Activated CD4-positive, alpha-beta T cell treated with anti-CD3 and anti-CD28 coated beads, Interleukin-2, amount 50 U/mL, for 16 hours (primary cell): ENCODE results near the gene ALK.

Experiments
- DNase-seq: peaks from one replicate; pipeline ENCODE4 v3.0.0-alpha.2; 2020

Gene ALK

DNA sequence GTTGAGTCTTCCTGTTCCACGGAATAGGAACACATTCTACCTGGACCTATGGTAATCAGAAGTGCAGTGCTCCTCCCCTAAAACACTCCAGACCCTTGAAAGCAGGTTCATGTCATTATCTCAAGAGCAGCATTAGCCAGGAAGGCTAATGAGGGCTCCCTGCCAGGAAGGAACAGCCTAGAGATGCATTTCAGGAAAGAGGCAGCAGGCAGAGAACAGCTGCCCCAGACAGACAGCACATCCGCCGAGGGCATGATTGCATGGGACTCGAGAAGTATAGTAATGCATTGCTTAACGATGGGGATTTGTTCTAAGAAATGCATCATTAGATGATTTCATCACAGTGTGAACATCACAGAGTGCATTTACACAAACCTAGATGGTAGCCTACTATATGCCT, 171.5 kb downstream of the ALK start:
- DNase-seq: no peak

DNA sequence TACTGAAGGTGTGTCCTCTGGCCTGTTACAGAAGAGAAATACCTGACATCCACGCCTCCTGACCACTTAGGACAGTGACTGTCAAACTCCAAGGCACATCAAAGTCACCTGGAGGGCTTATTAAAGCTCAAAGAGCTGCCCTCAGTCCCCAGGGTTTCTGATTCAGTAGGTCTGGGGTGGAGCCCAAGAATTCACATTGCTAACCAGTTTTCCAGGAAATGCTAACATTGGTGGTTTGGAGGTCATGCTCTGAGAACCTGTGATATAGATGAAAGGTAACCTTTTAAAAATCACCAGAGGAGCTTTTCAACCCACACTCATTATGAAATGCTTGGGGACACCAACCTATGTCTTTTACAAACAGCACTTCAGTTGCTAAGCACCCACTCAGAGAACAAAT, 172.3 kb downstream of the ALK start:
- DNase-seq: no peak

DNA sequence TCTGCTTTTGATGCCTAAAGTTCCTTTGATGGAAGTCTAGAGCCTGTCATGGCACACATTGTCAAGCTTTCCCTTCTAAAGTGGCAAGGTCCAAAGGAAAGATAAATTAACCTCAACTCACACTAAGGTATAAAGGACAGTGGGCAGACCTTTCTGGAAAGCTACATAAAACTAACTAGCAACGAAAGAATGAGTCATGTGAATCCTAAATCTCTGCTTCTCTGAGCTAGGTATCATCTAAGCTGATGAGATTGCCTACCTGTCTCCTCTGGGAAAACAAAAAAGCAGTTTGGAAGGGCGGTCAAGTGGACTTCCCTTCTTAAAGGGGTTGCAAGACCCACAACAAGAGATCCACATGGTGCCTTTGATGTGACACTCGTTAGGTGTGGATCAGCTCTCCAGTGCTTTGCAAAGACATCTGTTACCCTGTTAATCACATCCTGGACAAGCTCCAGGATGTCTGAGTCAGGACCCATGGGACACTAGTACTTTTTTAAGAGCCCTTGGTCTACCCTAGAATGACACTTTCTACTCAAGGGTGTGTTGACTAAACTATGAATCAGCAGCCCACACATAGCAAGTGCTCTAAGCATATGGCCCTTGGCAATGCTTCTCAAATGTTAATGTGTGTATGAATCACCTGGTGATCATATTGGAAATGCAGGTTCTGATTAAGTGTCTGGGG, 173.5 kb downstream of the ALK start:
- peak; percentile 3 for DNase-seq

DNA sequence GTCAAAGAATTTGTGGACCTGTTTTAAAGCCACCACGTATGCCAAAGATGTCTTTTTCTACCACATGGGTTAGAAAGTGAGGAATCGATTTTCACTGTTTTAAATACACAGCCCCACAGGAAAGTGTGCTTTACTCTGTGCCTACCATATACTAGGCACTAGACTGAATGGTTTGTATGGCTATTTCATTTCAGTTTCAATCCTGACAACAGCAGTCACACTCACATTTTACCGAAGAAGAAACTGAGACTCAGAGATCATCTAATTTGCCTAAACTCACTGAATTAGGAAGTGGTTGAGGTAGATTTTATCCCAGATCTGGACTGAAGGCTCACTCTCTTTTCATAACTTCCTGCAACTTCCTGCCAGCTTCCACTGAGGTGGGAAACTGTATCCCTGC, 176.4 kb downstream of the ALK start:
- DNase-seq: no peak

DNA sequence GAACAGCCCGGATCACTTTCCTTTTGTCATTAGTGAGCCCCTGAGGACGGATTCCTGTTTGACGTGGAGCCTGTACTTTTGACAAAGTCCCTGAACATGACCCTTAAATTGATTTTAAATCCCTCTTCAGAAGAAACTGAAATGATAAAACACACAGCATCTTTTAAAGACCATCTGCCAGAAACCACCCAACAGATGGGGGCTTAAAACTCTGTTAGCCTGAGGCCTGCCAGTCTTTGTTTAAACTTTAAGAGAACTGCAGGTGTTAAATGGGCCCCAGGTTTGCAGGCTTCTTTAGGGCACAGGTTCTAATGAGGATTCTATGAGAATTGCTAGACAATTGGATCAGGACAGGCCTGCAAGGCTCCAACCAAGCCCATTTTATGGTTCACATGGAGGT, 177.9 kb downstream of the ALK start:
- DNase-seq: no peak

DNA sequence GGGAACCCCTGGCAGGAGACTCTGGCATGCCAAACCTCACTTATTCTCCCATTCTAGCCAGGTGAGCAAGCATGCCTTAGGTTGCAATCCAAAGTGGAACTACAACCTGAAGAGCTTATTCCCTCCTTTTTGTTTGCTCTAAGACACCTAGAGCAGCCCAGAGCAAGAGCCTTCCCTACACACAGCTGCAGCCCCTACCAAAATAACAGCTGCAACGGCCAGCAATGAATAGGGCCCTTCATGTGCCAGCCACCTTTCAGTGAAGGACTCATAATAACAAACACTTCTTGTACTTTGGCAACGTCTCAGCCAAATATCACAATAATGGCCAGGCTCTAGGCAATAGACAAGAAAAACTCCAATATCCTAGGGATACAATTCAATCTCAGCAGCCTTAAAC, 178.7 kb downstream of the ALK start:
- DNase-seq: no peak

DNA sequence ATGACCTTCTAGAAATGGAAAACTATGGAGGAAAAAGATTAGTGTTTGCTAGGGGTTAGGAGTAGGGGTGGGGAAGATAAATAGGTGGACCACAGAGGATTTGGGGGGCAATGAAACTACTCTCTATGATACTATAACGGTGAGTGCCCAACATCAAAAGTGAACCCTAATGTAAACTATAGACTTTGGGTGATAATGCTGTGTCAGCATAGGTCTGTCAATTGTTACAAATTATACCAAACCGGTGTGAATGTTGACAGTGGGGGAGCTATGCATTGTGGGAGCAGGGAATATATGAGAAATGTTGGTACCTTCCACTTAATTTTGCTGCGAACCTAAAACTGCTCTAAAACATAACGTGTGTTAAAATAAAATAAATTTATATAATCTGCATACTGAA, 180.3 kb downstream of the ALK start:
- DNase-seq: no peak

DNA sequence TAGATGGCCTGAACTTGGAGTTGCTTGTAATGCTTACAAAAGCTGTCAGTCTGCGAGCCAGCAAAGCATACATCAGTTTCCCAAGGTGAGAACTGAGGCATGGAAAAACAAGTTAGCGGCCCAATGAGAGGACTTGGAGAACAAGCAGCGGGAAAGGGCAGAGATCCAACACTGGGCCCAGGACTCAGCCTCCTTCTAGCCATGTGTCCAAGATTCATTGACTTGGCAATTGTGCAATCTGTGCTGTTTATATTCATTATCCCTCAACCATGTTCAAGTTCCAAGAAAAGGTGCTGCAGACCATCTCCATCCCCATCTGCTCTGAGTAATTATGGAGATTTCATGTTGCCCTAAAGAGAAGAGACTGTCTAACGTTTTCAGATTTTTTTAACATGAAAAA, 187.4 kb downstream of the ALK start:
- DNase-seq: no peak

DNA sequence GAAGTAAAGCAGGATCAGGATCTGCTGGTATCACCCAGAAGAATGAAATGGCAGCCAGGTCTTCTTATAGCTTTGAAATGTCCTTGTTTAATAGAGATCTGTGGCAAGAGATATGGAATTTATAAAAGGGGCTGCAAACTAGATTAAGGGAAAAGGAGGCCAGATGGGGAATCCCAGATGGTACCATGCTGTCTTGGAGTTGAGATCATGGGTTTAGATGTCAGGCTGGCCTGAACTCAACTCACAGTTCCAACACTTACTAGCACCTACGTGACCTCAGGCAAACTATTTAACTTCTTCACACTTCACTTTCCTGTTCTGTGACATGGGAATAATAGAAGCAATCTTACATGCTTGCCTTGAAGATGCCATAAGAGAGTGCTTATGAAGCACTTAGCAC, 188.2 kb downstream of the ALK start:
- DNase-seq: no peak

DNA sequence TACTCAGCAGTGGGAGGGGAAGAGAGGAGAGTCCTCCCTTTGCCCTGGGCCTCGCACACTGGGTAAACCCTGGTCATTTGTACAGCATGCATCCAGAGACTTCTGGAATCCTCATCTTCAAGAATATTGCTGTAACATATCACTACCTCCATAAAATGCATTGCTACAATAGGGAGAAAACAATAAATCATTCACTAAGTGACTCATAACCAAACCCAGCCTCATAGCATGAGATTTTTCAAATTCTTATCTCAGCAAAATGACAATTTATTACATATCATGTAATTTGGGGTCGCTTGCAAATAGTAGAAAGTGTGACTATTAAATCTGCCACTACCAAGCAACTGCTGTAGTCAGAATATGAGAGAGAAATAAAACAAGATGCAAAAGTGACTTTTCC, 189.4 kb downstream of the ALK start:
- DNase-seq: no peak

DNA sequence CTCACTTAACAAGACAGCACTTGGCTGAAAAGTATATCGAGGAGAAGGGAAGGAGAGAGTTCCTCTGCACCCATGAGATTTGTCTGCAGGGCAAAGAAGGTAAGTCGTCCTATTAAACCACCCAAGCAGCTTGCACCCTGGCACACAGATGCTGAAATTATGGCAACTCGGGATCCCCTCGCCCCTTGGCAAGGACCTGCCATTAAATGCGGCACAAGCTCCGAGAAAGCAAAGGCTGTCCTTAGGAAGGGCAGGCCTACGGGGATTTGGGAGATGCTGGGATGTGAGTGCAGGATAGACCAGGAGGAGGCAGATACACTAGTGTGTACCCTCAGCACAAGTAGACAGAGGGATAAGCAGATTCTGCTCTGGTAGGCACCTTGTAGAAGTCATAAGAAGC, 191.5 kb downstream of the ALK start:
- DNase-seq: no peak

DNA sequence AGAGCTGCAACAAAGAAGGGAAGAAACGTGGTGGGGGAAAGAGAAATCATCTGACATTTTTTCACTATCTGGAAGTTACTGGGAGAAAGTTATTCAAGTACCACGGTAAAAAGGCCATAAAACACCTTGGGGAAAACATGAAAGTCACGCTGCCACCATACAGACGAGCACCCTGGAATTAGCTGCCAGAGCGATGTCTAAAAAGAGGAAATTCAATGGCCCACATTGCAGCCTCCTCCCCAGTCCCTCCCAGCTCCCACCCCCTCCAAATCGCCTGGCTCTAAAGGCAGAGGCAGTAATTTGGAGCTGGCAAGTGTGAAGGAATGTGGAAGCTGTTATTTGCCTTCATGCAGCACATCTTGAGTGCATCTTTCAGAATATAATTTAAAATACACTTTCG, 192.0 kb downstream of the ALK start:
- DNase-seq: no peak

DNA sequence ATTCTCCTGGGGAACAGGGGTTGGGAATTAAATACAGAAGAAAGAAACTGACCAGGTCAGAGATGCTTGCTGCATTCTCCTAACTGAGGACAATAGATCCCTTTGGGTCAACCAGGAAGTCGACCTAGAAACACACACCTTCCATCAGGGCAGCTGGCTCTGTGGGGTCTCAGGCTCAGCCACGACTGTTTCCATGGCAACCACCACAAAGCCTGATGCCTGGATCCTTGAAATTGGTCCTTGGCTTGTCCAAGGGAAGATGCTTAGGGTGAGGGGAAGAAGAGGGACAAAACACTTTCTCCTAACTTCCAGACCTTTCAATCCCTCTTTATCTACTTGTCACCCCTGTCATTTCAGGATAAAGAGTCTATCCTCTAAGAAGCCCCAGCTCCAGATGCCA, 194.4 kb downstream of the ALK start:
- no peak for DNase-seq

DNA sequence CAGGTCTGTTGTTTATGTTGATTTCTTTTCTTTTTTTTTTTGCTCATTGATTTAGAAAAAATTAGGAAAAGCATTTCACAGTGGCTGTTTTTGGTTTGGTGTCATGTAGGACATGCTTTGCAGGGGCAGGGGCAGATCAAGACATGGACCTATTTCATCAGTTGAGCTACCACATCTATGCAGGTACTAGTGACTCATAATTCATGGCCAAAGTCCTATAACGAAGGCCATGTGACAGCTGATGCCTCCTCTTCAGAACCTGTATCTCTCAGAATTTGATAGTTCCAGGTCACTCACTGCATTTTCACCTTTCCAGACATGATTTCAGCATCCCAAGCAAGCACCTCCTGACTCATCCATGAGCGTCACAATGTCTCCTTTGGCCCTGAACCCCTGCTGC, 195.8 kb downstream of the ALK start:
- DNase-seq: no peak

DNA sequence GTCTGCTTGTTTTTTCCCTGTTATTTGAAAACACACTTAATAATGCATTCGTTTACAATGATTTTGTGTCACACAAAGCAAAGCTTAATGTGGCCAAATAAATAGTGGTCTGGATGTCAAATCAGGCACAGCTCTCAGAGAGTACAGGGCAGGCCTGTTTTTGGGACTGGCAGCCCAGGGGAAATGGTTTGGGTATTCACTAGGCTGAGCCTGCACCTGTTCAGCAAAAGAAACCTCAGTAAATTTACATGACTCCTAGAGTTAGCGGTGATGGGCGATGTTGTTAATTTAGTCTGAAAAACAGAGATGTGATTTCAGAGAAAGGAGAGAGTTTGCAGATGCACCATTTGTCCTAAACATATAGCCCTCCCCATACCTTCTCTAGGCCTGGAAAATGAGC, 197.1 kb downstream of the ALK start:
- DNase-seq: no peak

DNA sequence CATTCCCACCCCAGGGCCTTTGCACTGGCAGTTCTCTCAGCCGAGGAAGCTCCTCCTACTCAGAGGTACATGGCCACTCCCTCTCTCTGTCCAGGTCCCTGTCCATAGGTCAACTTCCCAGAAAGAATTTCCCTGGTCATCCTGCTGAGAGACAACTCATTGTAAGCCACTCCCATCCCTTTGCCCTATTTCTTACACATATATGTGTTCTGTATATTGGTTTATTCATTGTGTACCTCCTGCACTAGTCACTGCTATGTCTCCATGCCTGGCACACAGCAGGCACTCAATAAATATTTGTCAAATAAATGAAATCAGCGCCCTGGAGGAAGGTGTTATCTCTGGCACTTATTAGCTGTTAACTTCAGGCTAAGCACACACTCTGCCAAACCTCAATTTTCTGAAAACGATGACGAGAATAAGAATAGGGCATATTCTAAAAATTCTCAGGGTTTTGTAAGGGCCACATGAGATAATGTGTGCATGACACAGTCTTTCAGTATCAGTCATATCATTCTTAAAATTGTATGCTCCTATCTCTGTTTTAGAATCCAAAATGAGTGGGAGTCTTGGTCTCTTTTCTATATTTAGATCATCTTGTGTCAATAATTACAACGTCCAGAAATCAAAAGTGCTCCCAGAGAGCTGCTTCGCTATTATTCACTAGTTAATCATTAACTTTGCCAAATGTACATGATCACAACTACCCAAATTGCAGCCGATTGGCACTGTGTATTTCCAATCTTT, 198.0 kb downstream of the ALK start:
- peak; percentile 7 for DNase-seq

DNA sequence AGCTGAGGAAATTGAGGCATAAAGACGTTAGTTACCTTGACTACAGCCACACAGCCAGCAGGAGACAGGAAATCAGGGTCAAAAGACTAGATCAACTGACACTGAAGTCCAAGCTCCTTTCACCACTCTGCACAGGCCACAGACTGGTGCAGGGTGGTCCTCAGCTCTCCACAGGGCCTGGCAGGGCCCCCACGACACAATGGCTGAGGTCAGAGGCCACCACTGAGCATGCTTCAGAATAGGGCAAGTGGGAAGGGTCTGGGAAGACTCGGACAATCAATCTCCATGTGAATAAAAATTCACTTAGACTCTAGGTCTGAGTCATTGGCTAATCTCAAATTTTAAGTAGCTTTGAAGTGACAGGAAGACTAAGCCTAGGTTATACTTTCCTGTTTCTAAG, 201.7 kb downstream of the ALK start:
- no peak for DNase-seq

DNA sequence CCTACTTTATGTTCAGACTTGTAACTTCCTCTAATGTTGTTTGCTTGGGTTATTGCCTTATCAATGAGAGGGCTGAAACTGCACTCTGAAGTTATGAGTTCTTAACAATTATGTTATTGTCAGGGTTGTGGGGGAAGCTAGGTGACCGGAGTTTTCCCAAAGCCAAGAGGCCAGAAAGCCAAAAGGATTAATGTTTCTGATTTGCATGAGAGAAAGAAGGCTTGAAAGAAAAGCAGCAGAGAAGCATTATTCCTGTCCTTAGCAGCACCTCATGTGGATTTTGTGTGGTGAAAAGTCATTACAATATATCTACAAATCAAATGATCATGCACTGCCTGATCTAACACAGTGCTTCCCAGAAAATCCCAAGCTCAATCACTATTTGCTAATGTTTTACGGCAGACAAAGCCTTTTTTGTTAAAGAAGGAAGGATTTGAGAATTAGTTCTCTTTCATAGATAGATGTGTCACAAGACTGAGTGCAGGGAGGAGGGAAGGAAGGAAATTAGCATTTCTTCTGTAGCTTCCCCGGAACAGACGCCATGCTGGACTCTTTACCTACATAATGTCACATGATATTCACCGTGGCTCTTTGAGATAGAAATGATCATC, 203.2 kb downstream of the ALK start:
- no peak for DNase-seq

DNA sequence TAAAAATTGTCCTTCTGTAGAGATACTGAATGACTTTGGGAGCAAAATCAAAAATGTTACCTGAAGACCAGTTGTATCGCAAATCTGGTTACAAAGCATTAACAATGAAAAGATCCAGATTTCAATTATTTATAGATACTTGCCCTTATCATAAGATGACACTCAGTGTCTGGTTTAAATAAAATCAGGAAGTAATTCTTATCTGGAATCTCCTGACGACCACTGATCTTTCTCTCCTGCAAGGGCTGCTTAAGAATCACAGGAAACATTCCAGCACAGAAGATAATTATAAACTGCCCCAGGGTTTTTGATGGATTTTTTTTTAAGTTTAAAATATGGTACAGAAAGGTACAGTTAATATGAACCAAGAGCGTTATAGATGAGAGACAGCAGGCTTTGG, 205.7 kb downstream of the ALK start:
- no peak for DNase-seq

DNA sequence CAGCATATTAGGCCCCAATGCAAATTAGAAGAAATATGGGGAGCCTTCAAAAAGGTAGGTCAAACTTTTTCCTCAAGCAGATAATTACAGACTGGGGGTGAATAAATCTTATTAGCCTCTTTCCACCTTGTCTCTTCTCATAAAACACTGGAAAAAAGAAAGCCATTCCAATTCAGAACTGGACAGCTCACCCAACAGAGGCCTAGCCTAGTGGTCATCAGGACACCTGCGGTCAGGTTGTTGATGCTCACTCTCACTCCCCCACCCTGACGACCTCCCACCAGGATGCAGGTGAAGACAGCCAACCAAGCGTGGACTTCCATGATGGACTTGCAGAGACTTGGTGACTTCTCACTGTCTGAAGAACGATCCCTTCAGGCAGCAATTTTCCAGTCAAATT, 207.1 kb downstream of the ALK start:
- DNase-seq: no peak

DNA sequence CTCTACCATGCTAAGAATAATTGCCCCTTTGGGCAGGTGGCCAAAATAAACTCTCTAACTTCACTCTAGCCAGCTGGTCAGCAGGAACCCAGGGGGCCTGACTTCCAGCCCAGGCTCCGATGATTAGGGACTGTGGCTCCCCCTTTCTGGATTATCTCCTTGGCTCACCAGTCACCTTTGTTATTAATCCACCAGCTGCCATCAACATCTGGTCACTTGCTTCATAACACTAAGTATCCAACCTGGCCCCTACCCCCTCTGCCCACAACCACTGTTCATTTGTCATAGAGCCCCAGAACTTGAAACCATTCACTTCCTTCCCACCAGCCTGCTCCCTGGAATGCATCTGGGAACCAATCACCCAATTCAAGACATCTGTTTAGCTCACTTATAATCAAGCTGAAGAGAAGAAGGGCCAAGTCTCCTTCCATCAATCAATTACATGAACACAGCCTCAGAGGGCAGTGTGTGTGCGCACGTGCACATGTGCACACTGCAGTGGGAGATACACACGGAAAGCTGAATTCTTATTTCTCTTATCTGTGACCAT, 215.1 kb downstream of the ALK start:
- DNase-seq: no peak

DNA sequence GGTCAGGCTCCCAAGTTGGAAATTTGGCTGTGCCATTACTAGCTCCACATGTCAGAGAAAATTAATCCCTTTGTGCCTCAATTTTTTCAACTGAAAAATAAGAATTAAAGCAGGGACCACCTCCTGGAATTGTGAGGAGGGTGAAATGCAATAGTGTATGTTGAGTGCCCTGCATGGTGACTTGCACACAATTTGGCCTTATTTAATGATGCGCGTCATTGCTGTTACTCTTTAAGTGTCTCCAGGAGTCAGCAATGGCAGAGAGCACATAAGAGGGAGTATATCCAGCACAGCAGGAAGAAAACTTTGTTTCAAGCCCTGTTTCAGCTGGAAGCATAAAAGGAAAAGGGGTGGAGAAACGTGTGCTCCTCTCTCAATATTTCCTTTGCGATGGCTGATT, 215.8 kb downstream of the ALK start:
- no peak for DNase-seq

DNA sequence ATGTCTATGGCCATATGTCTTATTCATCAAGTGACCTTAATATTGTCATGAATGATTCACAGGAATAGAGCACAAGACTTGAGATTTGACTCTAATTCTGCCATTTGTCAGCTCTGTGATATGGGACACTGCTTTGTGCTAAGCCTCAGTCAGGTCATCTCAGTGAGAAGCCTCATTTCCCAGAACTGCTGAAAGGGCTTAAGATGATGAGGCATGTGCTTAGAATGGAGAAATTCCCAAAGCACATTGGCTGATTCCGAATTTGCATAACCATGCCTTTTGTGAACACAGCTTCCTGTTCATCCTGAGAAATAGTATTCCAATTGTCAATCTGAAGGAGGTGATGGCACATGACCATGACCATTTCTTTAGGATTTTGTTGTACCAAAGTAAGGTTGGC, 218.1 kb downstream of the ALK start:
- DNase-seq: no peak

DNA sequence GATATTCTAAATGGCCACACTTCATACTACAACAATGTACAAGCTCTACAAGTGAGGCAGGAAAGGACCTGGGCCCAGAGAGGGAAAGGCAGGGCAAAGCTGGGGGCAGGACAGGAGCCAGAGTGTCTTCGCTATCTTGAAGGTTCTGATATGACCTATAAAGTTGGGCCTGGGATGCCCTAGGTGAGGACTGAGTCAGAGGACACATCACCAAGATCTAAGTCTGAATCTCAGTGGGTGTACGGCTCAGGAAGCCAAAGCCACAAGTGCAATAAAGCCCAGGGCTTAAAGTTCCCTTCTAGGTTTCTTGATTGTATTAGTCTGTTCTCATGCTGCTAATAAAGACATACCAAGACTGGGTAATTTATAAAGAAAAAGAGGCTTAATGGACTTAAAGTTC, 219.1 kb downstream of the ALK start:
- peak; percentile 2 for DNase-seq
